NCI-H1694 treated with DMSO at 0.1 percent for 48 hours (cell line): Measurements from ENCODE around the gene C5orf47.
A peak's percentile ranks its signal among the peaks of the same experiment; 100 is the strongest.

ENCODE experiments used
- DNase-seq: peaks from one replicate; lab custom pipeline; 2025; lab: John Stamatoyannopoulos, UW

Gene C5orf47

GRCh38 chr5:173970878-173971650 lies 17.9 kb upstream of the C5orf47 start:
- DNase-seq = no peak

- no peak for DNase-seq
Measured at GRCh38 chr5:173971681-173972345, 17.2 kb upstream of the C5orf47 start.

DNA sequence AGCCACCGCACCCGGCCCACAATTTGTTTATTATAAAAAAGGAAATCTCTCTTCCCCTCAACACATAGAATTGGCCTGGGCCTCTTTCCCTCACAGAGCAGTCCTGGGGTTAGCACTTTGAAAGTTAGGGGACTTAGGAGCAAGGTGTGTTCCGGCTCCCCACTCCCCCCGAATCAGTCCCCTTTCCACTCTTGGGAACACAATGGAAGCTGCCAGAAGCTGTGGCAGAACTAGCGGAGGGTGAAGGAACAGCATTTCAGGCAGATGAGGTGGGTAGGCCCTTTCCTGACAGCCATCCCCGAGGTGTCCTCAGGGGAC lies 16.4 kb upstream of the C5orf47 start:
- DNase-seq = no peak

- peak; percentile 46 for DNase-seq
Measured at GRCh38 chr5:173972925-173973615, 15.9 kb upstream of the C5orf47 start.

DNA sequence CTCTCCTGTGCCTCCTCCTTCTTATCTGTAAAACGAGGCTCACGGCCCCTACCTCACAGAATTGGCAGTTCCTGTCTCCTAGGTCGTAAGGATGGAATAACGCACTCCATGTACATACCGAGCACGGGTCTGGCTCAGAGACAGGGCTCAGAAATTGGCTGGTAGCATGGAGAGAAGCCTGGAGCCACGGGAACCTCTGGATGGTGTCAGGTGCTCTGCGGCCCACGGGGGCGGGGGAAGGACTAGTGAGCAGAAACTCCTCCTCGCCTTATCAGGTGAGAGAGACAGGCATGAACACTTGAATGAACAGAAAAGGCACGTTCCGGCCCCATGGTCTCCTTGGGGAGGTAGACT lies 15.4 kb upstream of the C5orf47 start:
- no peak for DNase-seq

- DNase-seq = no peak
Measured at GRCh38 chr5:173974688-173975239, 14.2 kb upstream of the C5orf47 start.

DNA sequence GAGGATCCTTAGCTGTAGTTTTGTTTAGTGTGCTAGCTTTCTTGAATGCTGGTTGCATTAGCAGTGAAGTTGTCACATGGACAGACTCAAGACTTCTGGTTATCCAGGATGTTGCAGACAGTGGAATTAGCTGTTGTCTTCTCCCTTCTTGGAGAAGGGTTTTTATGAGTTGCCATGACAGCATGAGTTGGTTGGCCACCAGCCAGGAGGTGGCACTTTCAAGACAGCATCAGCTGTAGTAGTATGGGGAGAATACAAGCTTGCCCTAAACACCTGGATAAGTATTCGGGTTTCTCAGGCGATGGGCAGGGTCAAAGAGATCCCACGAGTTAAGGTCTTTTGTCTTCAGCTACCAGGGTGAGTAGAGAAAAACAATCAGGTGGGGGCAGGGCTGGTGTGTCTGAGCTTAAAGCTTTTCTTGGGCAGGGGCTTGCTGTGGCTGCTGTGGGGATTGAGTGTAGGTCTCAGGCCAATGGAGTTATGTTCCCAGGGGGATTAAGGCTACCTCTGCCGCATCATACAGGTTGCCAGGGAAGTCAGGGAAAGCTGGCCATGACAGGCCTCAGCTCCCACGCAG lies 7.7 kb upstream of the C5orf47 start:
- DNase-seq = no peak

- peak; percentile 1 for DNase-seq
Measured at GRCh38 chr5:173984218-173984617, 4.8 kb upstream of the C5orf47 start.

- DNase-seq = no peak
Measured at GRCh38 chr5:173989432-173990082, 587 bp downstream of the C5orf47 start.

DNA sequence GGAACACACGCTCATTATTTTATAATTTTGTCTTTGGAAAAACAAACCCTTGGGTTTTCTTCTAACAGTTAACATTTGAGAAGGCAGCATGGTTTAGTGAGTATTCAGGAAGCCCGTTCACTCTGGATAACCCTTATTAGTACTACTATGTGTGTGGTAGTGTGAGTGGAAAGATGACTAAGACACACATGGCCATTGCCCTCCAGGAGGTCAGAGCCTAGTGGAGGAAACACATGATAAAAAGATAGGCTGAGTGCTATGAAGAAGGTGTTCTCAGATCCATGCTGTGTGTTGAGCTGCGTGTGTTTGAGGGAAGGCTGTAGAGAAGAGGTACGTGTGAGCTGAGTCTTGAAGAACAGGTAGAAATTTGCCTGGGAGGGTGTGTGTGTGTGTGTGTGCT lies 8.4 kb downstream of the C5orf47 start:
- no peak for DNase-seq

DNA sequence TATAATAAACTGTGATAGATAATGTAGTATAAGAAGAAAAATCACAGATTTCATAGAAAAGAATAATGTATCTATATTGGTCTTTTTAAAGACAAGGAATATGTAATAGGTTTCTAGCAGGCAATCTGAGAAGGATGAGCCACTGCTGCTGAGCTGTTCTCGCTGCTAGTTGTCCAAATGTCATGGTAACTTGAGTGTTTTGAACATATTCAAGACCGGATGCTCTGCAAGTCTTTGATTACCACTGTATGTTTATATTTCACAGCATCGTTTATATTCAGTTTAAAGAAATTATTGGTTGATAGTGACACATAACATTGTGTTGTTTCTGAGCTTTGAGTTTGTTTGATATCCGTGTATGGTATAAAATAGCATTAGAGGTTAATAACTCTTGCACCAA lies 9.6 kb downstream of the C5orf47 start:
- DNase-seq = no peak

GRCh38 chr5:174000076-174000475 lies 11.1 kb downstream of the C5orf47 start:
- DNase-seq = no peak

GRCh38 chr5:174003795-174004194 lies 14.8 kb downstream of the C5orf47 start:
- no peak for DNase-seq

- DNase-seq = no peak
Measured at GRCh38 chr5:174008922-174009321, 20.0 kb downstream of the C5orf47 start.

DNA sequence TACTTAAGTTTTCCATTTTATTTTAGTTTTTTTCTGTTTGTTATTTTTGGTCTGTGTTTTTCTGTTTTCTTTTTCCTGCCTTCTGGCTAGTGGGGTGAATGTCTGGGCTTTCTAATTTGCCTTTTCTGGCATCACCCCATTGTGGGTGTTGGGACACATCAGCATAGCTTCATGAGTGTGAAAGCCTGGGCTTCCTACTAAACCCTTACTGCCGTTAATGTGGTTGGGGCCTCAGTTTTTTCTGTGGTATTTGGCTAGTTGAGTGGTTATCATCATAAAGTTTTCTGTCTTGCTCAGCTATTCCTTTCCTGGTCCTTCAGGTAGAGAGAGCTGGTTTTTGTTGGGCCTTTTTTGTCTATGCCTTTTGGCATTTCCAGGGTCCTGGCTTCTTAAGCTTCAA lies 21.4 kb downstream of the C5orf47 start:
- DNase-seq = no peak

GRCh38 chr5:174011441-174011840 lies 22.5 kb downstream of the C5orf47 start:
- DNase-seq = no peak

- DNase-seq = peak; percentile 8
Measured at GRCh38 chr5:174020069-174020927, 31.3 kb downstream of the C5orf47 start.

GRCh38 chr5:174020928-174021304 lies 31.9 kb downstream of the C5orf47 start:
- DNase-seq = no peak

GRCh38 chr5:174022384-174023095 lies 33.6 kb downstream of the C5orf47 start:
- DNase-seq = no peak

GRCh38 chr5:174030286-174030685 lies 41.3 kb downstream of the C5orf47 start:
- DNase-seq = no peak
